Activated gamma-delta T cell treated with anti-CD3 and anti-CD28 coated beads, Interleukin-2, amount 50 U/mL, for 16 hours (primary cell): ENCODE results near the gene SAPCD2.

Source experiments
- DNase-seq: peaks from one replicate; pipeline ENCODE4 v3.0.0-alpha.2; 2020; ENCODE audit warnings: low read depth

The SAPCD2 gene

DNA sequence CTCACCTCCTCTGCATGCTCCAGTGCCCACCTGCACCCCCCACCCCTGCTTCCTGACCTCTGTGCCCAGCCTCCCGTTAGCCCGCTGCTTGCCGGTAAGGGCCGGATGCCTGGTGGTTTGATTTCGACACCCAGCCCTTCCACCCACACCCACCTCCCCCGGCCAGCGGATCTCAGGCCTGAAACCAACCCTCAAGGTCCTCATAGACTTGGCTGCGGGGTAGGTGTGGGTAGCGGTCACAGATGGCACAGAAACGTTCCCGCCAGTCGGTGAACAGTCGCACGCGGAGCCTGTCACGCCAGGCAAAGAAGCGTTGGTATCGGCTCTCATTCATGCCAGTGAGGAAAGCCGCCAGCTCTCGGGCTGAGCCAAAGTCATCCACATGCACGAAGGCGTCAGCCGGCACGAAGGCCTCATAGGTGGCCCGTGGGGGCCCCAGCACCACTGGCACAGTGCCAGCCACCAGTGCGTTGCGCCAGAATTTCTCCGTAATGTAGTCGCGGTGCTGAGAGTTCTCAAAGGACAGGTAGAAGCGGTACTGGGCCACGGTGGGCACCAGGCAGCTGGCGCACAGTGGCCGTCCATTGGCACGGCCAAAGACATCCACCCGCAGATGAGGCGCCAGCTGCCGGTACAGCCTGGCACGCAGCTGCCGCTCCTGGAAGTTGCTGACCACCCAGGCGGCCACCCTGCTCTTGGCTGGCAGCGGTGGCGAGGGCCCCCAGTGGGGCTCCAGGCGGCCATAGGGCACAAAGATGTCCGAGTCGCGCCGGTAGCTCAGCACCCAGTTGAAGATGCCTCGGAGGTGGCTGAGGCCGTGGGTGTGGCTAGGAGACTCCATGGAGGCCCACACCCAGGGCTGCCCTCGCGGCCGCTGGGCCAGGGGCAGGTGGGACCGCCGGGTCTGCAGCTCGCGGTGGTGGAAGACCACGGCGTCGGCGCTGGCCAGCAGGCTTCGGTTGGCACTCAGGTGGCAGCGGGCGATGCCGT lies 39.5 kb downstream of the SAPCD2 start:
- DNase-seq, result peak; percentile 33

DNA sequence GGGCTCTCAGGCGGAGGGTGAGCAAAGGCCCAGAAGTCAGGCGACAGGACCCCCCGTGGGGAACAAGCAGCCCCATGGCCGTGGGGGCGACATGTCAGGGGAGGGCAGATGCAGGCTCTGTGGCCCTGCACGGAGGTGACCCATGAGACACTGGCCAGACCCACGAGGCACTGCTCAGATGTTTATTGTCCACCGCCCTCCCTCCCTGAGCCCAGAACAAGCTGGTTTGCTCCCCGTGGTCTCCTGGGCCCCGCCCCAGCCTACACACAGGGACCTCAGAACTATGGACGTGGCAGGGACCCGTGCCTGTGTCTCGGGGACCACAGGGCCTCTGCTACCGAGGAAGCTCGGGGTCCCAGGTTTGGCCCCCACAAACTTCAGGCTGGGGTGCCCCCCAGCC lies 40.4 kb downstream of the SAPCD2 start:
- no peak for DNase-seq

DNA sequence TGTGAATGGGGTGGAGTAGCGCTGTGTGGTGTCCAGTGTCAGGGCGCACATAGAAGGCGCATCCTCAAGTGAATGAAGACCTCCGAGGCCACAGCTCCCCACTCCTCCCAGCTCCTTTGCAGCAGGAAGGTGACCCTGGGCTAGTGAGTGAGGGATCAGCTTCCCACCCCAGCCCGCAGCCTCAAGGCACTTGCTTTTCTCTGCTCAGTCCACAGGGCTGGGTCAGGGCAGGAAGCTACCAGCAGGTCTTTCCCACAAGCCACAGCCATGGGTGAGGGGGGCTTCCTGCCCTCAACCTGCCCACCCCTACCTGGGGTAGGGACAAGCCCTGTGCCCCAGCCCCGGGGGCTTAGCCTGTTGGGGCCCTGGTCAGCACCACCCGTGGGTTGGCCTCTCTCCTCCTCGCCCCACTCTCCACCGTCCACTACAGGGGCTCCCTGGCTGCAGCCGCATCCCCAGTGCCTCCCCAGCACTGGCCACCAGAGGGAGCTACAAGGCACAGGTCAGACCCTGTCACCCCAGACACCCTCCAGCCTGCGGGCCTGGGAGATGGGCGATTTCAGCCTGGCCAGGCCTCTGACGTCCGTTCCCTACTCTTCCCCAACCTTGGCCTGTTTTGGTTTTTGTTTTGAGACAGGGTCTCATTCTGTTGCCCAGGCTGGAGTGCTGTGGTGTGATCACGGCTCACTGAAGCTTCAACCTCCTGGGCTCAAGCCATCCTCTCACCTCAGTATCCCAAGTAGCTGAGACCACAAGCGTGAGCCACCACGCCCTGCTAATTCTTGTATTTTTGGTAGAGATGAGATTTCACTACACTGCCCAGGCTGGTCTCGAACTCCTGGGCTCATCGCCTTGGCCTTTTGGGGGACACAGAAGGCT lies 41.1 kb downstream of the SAPCD2 start:
- peak; percentile 61 for DNase-seq

DNA sequence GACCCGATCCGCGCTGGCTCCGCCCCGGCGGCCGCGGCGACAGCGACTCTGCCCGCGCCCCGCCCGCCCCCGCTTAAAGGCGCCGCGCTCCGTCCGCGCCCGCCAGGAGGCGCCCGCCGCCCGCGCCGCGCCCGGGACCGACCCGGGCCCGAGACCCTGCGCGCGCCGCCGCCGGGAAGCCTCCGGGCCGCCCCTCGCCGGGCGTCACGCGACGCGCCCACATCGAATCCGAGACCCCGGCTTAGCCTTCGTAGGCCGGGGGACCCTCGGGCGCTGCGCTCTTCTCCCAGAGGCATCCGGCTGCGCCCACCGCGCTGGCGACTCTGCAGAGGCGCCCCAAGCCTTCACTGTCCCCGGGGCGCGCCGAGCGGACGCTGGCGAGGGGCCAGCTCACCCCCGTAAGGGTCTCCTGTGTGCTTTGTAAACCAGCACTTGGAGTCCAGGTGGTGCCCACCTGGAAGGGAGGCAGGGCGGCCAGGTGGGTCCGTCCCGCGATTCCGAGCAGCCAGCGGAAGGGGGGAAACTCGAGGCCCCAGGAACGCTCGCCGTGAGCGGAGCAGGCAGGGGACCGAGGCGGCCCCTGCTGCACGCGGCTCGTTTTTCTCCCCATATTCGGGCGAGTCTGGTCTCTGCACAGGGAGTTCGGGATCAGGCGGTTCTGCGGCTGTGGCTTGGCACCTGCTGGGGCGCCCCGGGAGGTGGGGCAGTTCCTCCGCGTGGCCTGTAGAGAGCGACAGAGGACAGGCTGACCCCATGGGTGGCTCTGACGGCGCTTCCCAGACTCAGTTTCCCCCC lies 41.9 kb downstream of the SAPCD2 start:
- peak; percentile 44 for DNase-seq

DNA sequence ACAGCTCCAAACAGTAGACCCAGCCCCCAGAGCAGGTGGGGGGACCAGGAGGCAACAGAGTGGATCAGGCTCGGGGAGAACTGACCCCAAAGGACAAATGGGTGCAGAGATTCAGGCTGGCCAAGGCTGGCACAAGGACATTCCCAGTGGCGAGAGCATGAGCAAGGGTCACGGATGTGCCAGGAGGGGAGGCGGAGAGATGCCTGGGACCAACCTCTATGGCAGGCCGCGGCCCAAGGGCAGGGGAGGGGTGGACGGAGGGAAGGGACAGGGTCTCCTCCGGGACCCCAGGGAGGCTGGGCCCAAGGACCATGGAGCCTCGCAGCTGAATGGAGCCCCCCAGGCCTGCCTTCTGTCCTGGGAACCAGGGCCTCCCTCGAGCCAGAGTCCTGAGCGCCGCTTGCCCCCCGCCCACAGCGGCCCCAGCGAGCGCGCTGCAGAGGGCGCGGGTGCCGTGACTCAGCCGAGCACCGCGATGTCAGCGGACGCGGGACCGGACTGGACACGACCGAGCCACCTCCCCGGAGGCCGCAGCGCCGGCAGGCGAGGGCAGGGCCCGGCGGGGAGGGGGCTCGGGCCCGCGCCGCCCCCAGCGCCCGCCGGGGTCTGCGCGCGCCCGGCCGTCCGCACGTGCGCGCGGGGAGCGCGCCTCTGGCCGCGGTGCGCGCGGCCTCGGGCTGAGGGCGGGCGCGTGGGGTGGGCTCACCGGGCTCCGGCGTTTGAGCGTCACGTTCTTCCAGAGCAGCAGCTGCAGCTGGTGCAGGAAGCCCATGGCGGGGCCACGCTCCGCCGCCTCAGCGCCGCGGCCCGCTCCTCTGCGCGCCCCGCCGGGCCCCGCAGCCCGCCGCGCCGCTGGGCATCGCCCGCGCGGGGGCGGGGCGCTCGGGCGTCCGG lies 42.7 kb downstream of the SAPCD2 start, which contains the start of gene ABCA2:
ABCA2 (minus strand) TSS at position 869 of the 894 bp plus-strand sequence; CDS start at position 772, 97 bp downstream.
- DNase-seq, result no peak

DNA sequence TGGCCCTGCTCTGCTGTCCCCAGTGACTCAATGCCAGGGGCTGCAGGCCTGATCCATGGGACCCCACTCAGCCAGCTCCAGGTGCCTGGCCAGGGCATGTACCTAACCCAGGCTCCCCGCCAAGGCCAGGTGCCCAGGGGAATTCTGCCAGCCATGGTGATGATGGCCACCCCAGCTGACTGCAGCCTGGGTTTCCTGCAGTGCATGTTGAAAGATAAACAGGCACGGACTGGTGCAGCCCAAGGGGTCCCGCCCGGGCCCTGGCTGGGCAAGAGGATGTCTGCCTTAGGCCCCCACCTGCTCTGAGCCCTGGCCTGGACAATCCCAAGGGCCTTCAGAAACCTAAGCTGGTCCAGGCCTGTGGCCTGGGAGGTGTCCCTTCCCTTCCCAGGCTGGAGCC lies 43.5 kb downstream of the SAPCD2 start:
- no peak for DNase-seq

DNA sequence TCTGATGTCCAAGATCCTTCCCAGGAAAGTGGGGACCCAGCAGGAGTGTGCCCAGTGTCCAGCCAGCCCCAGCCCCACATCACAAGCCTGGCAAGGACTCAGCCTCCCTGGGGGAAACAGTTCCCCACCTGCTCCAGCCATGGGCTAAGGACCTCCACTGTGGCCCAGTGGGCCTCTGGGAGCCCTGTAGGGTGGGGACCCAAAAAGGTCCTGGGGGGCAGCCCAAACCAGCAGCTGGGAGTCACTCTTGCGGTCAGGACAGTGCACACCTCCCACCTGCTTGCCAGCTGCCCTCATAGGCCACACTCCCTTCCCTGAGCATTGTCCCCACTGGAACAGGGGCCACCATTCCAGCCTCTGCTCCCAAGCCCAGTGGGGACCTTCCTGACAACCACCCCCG lies 44.0 kb downstream of the SAPCD2 start:
- DNase-seq, result no peak

DNA sequence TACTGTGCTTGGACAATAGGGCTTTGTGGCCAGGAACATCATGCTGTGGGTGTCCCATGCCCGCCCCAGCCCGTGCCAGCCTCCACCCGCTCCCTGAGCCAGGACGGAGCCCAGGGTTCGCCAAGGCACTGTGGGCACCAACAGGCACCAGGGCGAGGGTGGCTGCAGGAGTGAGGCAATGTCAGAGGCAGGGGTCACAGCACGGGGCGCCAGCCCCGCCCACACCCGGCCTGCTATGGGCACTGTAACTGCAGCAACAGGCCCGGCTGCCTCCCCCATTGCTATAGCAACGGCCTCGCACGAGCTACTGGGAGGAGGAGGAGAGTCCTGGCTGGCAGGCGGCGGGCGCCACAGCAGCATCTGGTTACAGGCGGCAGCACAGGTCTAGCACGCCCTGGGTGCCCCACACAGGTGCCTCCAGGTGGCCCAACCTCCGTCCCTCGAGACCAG lies 44.8 kb downstream of the SAPCD2 start:
- no peak for DNase-seq

DNA sequence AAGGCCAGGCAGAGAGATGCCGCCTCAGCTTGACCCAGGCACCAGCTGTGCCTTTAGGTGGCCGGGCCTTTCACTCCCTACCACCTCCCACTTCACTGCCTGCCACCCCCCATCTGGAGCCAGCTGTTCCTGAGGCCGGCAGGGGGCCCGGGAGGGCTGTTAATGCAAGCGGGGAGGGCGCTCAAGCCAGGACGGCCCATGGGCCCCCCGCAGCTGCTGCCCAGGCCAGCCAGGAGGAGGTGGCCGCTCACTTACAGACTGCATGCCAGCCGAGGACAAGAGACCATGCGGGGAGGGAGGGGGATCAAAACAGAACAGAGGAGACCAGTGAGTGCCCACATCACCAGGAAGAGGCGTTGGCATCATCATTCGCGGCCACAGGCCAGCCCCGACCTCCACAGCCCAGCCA lies 46.8 kb downstream of the SAPCD2 start:
- DNase-seq, result no peak

DNA sequence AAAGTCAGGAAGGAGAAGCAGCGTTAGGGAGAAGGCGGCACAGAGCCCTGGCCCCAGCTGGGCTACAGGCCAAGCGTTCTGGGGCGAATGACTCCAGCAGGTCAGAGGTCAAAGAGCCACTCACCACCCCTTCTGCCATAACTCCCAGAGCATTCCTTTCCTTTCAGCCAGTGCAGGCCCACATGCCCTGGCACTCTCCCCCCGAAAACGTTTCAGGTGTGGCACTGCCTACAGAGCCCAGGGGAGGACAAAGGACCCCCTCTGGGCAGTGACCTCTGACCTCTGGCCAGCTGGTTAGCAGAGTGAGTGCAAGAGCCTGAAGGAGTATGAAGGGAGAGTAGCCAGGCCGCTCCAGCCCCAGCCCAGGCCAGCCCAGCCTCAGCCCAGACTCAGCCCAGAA lies 47.2 kb downstream of the SAPCD2 start:
- no peak for DNase-seq

DNA sequence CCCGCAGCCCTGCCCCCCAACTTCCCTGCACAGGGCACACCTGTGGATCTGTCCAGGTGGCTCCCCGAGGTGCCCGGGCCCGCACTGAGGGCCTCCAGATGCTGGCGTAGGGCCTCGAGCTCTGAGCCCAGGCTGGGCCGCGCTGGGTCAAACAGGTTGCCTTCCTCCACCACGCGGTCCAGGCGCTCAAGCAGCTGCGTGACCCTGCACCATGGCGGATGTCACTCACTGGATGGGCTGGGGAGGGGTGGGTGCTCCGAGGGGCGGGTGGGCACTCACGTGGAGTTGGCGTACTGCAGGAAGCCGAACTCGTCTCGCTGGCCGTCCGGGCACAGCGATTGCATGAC lies 47.7 kb downstream of the SAPCD2 start:
- DNase-seq, result no peak

DNA sequence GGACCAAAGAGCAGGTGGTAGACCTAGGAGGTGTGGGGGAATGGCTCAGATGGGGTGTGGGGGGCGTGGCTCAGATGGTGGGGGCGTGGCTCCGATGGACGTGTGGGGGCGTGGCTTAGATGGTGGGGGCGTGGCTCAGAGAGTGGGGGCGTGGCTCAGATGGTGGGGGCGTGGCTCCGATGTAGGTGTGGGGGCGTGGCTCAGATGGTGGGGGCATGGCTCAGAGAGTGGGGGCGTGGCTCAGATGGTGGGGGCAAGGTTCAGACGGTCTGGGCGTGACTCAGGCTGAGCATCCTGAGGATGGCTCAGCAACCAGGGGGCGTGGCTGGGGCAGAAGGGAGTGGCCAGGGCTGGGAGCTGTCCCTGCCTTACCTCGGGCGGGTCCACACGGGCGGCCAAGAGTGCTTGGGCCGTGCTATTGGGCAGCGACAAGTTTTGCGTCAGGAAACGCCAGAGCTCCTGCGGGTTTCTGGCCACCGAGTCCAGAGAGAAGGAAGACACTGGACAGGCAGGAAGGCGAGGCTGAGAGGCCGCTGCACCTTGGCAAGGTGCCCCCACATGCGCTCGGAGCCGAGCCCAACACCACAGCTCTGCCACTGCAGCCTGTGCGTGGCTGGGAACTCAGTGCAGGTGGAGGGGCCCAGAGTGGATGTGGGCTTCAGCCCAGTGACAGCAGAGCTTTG lies 48.2 kb downstream of the SAPCD2 start:
- peak; percentile 59 for DNase-seq

DNA sequence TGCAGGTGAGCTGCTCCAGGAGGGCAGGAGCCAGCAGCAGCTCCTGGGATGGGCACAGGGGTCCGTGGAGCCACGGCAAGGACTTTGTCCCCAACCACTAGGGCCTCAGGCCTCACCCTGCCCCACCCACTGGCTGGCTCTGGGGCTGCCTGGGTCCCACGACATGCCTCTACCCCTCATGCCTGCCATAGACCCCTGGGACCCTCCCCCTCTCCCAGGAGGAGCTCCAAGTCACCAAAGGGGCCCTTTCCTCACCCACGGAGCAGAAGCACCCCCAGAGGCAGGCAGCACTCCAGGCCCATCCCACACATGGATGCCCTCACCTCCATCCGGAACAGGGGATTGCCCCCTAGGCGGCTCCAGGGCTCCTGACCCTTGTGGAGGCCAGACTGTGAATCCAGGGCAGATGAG lies 48.8 kb downstream of the SAPCD2 start:
- no peak for DNase-seq

DNA sequence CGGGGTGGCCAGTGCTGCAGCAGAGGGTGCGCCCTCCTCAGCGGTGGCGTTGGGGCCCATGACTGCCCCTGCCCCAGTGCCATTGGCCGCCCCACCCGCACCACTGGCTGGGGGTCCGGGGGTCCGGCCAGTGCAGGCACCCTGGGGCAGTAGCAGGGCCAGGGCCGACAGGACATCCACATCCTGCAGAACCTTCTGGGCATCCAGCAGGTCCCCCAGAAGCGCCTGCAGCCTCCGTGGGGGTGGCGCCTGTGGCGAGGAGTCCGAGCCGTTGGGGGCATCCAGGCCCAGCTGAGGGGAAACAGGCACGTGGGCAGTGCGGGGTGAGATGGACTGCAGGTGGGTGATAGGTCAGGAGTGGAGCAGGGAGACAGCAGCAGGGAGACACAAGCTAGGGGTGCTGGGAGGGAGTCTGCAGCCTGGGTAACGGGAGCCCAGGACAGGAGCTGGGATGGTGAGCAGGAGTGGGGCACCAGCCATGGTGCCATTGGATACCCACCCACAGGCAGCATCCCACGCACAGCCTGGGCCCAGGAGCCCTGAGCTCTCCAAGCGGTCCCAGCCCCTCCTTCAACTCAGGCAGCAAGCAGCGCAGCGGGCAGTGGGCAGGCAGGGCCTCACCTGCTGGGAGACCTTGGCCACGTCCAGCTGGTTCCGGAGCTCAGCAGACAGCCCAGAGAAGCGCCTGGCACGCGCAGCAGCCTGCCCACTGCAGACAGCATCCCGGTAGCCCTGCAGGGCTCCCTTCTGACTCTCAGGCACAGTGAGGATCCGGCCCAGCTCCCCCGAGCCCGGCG lies 49.4 kb downstream of the SAPCD2 start:
- no peak for DNase-seq

DNA sequence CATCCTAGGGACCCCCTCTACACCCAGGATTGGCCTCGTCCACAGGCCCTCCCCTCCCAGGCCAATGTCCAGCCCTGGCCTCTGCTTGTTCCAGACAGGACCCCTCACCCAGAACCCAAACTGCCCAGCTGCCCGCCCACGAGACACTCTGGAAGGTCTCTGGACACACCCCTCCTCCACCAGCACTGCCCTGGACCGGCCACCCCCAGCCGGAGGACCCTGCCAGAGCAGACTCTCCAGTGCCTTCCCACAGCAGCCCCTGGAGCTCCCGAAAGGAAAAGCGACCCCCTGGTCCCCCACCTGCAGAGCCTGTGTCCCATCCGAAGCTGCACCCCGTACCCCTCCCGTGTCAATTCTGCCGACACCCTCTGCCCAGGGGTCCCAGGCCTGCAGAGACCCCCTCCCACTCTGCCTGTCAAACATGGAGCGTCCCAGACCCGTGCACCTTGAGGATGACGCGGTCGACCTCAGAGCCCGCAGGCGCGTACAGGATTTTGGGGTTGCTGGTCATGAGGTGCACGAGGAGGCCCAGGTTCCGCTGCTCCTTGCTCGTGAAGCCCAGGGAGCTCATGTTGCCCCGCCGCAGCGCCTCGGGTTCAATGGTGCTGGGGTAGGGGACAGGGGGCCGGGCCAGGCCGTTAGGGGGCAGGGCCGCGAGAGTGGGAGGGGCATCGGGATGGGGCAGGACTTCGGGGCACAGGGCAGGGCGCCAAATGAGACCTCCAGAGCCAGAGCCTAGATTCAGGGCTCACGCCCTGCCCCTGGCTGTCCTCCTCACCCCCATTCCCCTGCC lies 50.3 kb downstream of the SAPCD2 start:
- no peak for DNase-seq

DNA sequence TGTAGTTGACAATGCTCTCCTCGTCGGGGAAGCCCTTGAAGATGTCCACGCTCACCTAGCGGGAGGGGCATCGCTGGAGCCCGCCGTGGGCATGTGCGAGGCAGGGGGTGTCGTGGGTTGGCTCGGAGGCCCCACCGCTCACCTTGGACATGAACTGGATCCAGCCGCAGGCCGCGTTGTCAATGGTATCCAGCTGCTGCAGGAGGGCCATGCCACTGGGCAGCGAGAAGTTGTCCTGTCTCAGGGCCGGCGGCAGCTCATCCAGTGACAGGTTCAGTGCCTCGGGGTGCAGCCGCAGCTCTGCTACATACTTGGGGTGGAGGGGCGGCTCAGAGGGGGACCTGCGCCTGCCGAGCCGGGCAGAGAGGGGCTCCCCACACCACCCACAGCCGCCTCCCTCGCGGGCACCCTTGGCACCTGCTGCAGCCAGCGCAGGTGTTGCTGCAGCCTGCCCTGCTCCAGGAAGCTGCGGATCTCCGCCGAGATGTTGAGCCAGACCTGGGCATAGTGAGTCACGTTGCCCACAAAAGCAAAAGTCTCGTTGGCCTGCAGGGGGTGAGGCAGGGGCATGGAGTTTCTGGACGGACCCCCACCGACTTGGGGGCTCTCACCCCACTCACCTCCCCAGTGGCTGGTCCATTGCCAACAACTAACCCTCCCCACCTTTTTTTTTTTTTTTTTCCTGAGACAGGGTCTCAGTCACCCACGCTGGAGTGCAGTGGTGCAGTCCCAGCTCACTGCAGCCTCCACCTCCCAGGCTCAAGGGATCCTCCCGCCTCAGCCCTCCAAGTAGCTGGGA lies 51.4 kb downstream of the SAPCD2 start:
- no peak for DNase-seq

DNA sequence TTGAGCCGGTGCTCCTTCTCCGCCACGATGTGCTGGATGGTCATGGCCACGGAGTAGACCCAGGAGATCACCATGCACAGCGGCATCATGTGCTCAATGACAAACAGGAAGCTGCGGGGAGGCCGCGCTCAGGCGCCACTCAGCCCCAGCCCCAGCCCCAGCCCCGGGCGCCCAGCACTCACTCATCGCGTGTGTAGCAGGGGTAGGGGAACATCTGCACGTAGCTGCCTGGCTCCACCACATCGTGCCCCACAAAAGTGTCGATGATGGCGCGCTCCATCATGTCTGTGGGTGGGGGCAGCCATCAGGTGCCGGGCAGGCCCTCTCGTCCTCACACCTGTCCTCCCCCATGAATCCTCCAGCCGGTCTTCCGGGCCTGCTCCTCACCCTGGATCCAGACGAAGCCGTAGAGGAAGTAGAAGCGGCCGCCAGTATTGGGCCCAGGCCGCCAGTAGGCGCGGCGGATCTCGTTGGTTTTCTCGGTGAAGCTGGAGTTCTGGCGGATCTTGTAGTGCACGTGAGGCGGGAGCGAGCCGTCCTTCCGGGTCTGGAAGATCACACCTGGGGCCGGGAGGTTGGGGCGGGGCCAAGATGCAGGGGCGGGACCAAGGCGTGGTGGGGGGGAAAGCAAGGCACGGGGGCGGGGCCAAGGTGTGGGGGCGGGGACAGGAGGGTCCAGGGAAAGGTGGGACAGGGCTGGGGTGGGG lies 52.4 kb downstream of the SAPCD2 start:
- DNase-seq, result no peak
